Fibroblast of the conjunctiva (primary cell): ENCODE results near the gene VTI1A.
"Not testable (repeated sequence)": the region's sequence is repeated elsewhere in the genome, so short reads cannot be mapped to it uniquely, and the experiment has no call there.

Experiments
- DNase-seq: peaks from one replicate; pipeline ENCODE4 v3.0.0-alpha.2; 2010; ENCODE audit warnings: low read depth

The VTI1A gene

GRCh38 chr10:112723876-112724275 is 276.9 kb downstream of the VTI1A start:
- DNase-seq, result no peak

DNA sequence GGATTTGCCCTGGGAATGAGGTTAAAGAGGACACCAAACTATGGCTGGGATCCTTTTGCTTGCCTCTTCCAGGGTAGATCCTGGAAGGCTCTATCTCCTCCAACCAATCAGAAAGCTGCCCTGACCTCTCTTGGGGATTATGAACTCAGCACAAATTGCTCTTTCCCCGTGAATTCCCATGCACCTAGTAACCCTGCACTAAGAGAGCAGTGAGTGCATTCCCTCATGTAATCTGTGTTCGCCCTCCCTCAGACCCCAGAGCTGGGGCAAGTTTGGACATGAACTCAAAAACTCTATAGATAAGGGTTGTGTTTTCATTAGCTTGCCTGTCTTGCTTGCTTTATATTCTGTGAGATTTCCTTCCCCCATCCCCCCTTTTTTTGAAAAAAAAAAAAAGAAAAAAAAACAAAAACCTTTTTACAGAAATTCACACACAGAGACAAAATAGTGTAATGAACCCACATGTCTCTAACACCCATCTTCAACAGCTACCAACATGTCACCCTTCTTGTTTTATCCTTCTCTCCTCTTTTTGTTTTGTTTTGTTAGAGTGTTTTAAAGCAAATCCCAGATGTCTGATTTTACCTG is 277.5 kb downstream of the VTI1A start:
- no peak for DNase-seq

DNA sequence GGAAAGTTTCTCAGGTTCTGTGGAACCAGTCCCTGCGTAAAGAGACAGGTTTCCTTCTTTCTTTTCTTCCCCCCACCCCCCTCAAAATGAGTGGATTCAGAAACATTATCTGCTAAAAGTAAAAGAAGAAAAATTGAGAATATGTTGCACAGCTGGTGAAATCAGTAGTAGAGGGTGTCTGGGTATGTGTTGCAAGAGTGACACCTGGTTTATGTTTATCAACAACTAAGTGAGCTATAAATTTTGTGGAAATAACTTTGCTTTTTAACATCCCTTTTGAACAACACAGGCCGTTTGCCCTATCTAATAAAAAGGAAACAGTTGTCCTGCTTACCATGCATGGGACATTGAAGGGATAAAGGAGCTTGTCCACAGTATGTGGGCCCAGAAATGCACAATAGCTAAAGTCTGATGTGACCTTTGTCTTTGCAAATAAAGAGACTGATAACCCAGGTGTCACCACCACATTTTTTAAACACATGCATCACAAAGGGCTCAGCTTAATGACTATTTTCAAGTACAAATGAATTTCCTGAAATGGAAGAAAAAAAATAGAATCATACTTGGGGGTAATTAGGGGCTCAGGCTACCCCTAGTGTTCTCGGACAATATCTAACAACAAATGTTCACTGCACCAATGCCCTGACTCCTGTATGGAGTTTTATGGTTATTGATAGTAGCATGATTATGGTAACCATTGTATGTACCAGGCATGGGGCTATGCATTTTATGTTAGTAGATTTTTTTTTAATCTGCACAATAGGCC is 281.3 kb downstream of the VTI1A start:
- no peak for DNase-seq

DNA sequence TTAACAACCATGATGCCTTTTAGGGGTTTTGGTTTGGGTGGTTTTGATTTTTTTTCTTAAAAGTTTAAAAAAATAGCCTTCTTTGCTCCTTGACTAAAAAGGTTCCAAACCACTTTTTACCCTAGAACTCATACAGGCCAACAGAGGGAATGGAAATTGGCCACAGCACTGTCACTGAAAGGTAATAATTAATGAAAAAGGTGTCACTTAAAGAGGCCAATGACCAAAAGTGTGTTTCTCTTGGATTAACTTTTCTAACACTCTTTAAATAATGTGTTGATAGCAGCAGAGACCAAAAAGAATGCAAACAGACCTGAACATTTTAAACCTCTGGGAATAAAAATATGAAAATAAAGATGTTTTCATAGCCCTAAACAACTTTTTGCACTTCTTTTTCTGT is 282.0 kb downstream of the VTI1A start:
- no peak for DNase-seq

DNA sequence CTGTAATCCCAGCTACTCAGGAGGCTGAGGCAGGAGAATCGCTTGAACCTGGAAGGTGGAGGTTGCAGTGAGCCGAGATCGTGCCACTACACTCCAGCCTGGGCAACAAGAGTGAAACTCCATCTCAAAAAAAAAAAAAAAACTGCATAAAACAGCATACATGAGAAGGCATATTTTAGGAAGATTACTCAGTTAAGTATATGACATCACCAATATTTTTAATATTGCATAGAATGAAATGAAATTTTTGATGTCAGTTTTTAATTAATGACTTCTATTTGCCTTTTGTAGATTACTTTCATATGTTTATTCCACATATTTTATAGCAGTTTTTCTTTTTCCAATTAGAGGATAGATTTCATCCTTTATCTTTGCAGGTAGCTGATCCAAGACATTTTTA is 284.4 kb downstream of the VTI1A start:
- DNase-seq, result not testable (repeated sequence)

GRCh38 chr10:112732277-112732921 is 285.4 kb downstream of the VTI1A start:
- no peak for DNase-seq

GRCh38 chr10:112735041-112735695 is 288.2 kb downstream of the VTI1A start:
- DNase-seq, result no peak

GRCh38 chr10:112738606-112739591 is 291.9 kb downstream of the VTI1A start:
- no peak for DNase-seq

- no peak for DNase-seq
These were observed 292.8 kb downstream of the VTI1A start for GRCh38 chr10:112739592-112740353.

DNA sequence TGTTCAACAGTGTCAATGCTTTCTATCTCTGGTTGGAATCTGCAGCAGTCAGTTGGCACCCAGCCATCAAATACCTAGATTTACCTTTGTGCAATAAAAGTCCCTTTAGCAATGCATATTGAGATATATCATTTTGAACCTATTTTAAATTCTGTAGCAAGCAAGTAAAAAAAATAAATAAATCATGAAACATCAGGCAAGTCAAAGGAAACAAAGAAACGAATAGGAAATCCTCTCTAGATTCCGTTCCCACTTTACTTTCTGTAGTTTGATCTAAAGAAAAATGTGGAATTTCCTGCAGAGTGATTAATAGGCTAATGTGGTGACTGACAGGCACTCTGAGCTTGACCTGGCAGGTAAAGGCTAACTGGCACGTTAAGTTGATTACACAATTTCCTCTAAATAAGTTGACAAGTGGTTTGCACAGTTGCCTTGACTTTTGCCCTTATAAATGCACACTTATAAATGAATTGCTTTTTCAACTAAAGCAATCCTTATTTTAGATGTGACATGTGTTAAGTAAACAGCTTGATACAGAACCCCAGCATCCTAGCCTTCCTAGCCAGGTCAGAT is 294.9 kb downstream of the VTI1A start:
- no peak for DNase-seq

DNA sequence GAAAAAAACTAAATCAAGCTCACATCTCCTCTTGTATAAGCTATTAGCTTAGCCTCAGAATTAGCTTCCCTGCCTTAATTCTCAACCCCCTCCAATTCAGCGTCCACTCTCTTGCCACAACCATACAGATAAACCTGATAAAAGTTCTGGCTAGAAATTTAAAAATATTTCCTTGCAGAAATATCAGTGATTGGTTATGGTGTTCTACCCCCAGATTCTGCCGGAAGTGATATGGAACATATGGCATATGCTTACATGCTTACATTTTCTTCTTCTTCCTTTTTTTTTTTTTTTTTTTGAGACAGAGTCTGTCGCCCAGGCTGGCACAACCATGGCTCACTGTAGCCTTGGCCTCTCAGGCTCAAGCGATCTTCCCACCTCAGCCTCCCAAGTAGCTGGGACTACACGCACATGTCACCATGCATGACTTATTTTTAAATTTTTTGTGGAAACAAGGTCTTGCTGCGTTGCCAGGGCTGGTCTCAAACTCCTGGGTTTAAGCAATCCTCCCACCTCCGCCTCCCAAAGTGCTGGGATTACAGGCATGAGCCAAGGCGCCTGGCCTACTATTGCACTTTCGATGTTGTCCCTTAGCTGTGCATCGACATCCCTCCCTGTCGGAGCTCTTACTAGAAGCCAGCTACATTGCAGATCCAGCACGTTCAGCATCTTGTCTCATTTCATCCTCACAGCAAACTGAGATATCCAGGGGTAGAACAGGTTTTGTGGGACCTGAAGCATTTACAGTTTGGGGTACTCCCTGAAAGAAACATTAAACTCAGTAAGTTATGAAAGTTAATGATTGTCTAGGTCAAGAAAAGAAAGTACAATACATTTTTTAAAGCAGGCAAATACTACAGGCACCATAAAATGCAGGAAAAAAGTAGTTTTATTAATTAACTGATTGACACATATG is 297.4 kb downstream of the VTI1A start:
- DNase-seq, result no peak

- DNase-seq, result no peak
These were observed 299.3 kb downstream of the VTI1A start for GRCh38 chr10:112746329-112746728.

DNA sequence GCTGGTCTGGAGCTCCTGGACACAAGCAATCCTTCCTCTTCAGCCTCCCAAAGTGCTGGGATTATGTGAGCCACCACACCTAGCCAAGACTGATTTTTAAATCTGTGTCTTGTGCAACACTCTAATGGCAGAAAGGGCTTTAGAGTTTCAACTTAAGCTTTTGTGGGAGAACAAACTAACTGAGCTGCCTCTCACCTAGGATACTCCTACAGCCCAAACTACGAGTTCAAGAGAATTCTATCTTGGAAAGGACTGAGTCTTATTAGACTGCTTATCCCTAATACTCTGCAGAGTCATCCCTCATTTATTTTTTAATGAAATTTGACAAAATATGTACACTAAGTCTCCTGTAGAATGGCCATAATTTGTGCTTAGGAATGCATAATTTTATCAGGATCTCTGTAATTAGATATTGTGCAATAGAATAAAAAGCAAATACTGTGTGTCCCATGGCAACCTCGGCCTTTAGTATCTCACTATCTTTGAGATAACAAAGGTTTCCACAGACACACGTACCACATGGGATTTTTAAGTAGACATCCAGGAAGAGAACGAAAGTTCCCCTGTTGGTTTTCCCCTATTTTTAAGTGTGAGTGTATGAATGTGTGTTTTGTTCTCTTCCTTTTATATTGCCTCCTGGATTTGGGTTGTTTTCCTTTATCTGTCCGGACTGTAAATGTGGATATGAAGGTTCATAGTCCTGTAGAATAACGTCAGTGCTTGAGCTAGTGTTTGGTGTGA is 303.6 kb downstream of the VTI1A start:
- no peak for DNase-seq

DNA sequence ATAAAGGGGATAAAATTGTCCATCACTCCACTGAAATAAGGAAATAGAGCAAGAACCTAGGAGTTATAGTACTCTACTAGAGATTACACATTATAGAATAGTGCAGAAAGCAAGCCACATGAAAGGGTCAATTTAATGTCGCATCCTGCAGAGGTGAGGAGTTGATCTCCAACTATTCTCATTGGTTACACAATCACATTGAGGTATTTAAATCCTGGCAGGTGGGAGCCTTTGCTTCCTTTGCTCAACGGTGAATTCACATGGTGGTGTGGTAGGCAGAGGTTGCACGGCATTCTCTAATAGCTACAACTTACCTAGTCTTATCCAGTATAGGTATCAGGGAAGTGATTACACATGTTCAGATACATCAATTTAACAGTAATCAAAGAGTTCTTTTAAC is 304.6 kb downstream of the VTI1A start:
- DNase-seq, result no peak

GRCh38 chr10:112752288-112752687 is 305.3 kb downstream of the VTI1A start:
- no peak for DNase-seq

DNA sequence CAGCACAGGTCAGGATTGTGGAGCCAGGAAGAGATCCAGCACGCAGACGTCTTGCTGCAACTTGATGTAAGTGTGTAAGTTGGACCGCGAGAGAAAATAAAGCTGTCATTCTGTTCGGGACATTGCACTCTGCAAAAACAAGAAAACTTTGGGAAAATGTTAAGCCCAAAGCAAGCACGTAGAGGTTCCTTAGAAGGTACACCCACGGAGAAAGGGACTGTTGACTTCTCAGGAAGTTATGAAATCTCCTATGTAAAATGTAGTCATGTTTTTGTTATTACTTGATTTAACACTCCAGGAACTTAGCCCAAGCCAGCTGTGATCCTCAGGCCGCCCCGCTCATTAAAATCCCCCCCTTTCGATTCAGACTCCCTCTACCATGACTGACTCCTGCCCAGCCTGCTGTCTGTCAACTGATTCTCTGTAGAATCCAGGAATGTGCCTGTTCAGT is 307.0 kb downstream of the VTI1A start:
- no peak for DNase-seq

GRCh38 chr10:112755446-112756234 is 308.6 kb downstream of the VTI1A start:
- no peak for DNase-seq

- no peak for DNase-seq
These were observed 309.2 kb downstream of the VTI1A start for GRCh38 chr10:112756235-112756527.
